D721Med (cell line): ENCODE measurements around the gene ATP8A1.
A peak's percentile ranks its signal among the peaks of the same experiment; 100 is the strongest.

ENCODE experiments used
- DNase-seq: peaks from one replicate; pipeline ENCODE4 v3.0.0; 2011; ENCODE audit warnings: low spot score; ENCODE audit not compliant: insufficient read length
- FAIRE-seq: peaks from 2 replicates; lab custom pipeline; 2011; peaks lifted over from hg19 to GRCh38; lab: Jason Lieb, UNC
- CTCF ChIP-seq: IDR thresholded peaks from 2 replicates; pipeline ENCODE4 v1.5.1; 2012; ENCODE audit warnings: mild to moderate bottlenecking, control low read depth; ENCODE audit not compliant: insufficient read depth; ENCODE audit errors: missing control alignments

ATP8A1 gene

GRCh38 chr4:42458657-42459056 is 198.2 kb downstream of the ATP8A1 start:
- TF ChIP-seq CTCF, result no peak
- FAIRE-seq (peak; percentile 11), DNase-seq (no peak)

- DNase-seq (no peak), FAIRE-seq (peak; percentile 67)
- TF ChIP-seq CTCF, result no peak
Measured at GRCh38 chr4:42454755-42455420, 202.0 kb downstream of the ATP8A1 start.

- FAIRE-seq (no peak), DNase-seq (no peak)
- no peak for TF ChIP-seq CTCF
Measured at GRCh38 chr4:42453612-42454011, 203.3 kb downstream of the ATP8A1 start.

- FAIRE-seq, result no peak
- no peak for TF ChIP-seq CTCF
- DNase-seq, result no peak
Measured at GRCh38 chr4:42452823-42453222, 204.1 kb downstream of the ATP8A1 start.

GRCh38 chr4:42446823-42447222 is 210.1 kb downstream of the ATP8A1 start:
- no peak for FAIRE-seq

GRCh38 chr4:42445038-42445437 is 211.9 kb downstream of the ATP8A1 start:
- FAIRE-seq, result no peak
- DNase-seq, result no peak
- TF ChIP-seq CTCF, result no peak

More at GRCh38 chr4:42446823-42447222, 210.1 kb downstream of the ATP8A1 start:
- TF ChIP-seq CTCF, result no peak
- no peak for DNase-seq

- no peak for TF ChIP-seq CTCF
- DNase-seq, result no peak
- FAIRE-seq, result no peak
Measured at GRCh38 chr4:42442601-42443000, 214.3 kb downstream of the ATP8A1 start.
